ENCODE data around the gene CNGA3.

Gene CNGA3

DNA sequence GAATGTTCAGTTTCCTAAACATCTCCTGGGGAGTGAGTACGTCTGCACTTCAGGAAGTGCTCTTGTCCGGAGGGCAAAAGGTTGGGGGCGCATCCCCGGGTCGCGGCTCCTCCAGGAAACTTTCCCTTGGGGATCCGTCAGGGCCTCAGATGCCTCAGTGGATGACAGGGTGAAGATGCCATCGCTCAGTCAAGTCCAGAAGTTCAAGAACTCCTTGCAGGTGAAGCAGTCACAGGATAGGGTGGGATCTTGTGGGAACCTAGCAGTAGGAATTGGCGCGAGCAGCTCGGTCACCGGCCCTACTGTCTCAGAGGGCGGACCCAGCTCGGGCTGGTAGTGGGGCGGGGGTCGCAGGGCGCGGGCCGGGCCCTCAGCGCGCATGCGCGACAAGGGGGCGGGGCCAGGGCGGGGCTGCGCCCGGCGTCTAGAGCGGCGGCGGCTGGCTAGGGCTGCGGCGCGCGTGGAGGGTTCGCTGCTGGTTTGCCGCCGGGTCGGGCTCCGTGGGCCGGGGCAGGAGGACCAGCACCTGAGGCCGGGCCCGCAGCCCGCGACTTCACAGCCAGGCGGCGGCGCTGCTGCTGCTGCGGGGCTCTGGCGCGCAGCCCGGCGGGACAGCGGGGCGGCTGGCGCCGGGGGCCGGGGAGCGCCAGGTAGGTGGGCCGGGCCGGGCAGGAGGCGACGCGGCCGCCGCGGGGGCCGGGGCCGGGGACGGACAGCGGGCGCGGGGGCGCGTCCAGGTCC lies 98.3 kb downstream of the CNGA3 start, which contains the start of gene INPP4A:
TSS of gene INPP4A (plus strand) at position 423 of the 741 bp plus-strand sequence. CDS start 75,191 bp downstream, outside the sequence.
- peak in 13 of 14 donors; percentile 20 to 89 (median 68) for DNase-seq

GRCh38 chr2:98445177-98445682 lies 99.0 kb downstream of the CNGA3 start:
- DNase-seq = peak in 2 of 14 donors; percentile 60 to 68

DNA sequence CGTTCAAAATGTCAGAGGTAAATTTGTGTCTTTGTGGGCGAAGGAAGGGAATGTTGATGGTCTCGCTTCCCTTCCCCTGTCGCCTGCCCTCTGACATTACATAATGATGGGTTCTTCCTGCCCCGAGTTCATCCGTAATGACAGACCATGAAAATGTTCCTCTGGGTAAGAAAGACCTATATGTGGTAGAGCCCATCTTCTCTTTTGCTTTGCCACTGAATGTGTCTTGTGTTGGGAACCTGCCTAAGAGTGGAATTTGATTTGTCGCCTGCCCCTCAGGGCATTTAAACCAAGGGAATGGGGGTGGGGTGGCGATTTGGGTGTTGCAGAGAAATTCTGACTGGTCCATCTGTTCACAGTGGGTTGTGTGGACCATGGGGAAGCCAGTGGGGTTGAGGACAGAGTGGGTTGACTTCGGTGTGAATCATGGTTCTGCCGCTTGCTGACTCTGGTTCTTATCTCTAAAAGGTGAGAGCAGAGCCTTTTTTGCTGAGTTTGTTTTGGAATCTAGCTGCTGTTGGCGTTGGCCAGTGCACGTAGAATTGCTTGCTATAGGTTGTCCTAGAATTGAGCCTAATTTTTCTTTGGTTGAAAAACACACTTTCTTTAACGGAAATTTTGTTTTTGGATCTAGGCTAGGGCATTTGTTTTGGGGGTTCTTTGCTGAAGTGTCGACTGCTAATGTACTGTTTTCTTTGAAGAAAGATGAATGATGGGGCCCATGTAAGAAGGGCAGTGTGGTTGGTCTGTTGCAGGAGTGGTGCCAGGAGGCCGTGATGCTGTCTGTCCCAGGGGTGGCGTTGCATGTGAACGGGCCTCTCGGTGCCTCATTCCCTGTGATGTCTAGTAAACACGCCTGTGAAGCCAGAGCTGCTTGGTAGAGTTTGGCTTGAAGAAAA lies 99.7 kb downstream of the CNGA3 start:
- peak in 2 of 14 donors; percentile 15 to 68 for DNase-seq

DNA sequence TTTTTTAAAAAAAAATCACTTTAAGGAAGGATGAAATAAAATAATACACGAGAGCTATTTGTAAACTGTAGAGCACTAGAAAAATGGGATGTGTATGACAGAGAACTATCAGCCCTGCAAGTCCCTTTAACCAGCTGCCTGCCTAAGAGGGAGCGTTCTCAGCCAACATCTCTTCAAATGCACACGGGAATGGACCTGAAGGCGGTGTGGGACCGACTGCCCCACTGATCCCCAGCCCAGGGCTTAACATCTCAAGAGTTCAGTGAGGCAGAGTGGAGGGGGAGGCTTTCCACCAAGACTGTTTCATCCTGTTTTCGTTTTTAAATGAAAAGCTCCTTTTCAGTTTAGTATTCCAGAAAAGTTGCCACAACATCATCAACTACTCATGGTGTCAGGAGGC lies 100.6 kb downstream of the CNGA3 start:
- no peak for DNase-seq

Measured in C1 segment of cervical spinal cord (tissue), 14 donors.